H1 (cell line): ENCODE results near the gene TYRO3. TPM values are rescaled to one million over a fixed set of nuclear protein-coding genes. Genes with fewer than 3 reads are reported as not detected.
"Not testable (repeated sequence)": the region's sequence is repeated elsewhere in the genome, so short reads cannot be mapped to it uniquely, and the experiment has no call there.

Experiments used
- CTCF ChIA-PET: fragments of 300-600 bp; sonication (Branson Sonifier 250); formaldehyde crosslinking; loops from one replicate; lab custom pipeline; 2021; ENCODE audit not compliant: partially characterized antibody; lab: Charles Lee
- POLR2A ChIA-PET: fragments of 300-600 bp; sonication (Branson Sonifier 250); formaldehyde crosslinking; loops from one replicate; lab custom pipeline; 2021; ENCODE audit warnings: inconsistent platforms; ENCODE audit not compliant: partially characterized antibody; lab: Charles Lee
- DNase-seq, 2 experiments: peaks; one replicate each; pipeline versions ENCODE4 v3.0.0 to v3.0.0-alpha.2; 2010 to 2022; ENCODE audit warnings: low spot score in 2 of 2, low read depth in 1 of 2, mixed read lengths in 1 of 2
- FAIRE-seq: peaks from 2 replicates; lab custom pipeline; 2011; peaks lifted over from hg19 to GRCh38; lab: Jason Lieb, UNC
- H2AFZ ChIP-seq: 2 replicates; pipeline ENCODE4 v1.8.1; 2012; ENCODE audit warnings: low read length, inconsistent platforms
- H2AK5ac ChIP-seq: 2 replicates; pipeline ENCODE4 v1.6.1; 2013; ENCODE audit warnings: low read depth, low read length
- H2BK120ac ChIP-seq: replicated peaks from 2 replicates; pipeline ENCODE3; 2013; ENCODE audit warnings: low read depth, low read length, inconsistent platforms
- H2BK12ac ChIP-seq: 2 replicates; pipeline ENCODE4 v1.6.1; 2013; ENCODE audit warnings: low read depth, low read length
- H2BK15ac ChIP-seq: 2 replicates; pipeline ENCODE4 v1.6.1; 2013; ENCODE audit warnings: low read length
- H2BK20ac ChIP-seq: 2 replicates; pipeline ENCODE4 v1.6.1; 2013; ENCODE audit warnings: low read length
- H2BK5ac ChIP-seq: 2 replicates; pipeline ENCODE4 v1.6.1; 2013; ENCODE audit warnings: low read depth, low read length
- H3K14ac ChIP-seq: 2 replicates; pipeline ENCODE4 v1.6.1; 2013; ENCODE audit warnings: inconsistent platforms; ENCODE audit not compliant: insufficient read length
- H3K18ac ChIP-seq: 2 replicates; pipeline ENCODE4 v1.6.1; 2013; ENCODE audit warnings: low read length; ENCODE audit errors: extremely low read depth
- H3K23ac ChIP-seq: 2 replicates; pipeline ENCODE4 v1.6.1; 2013; ENCODE audit warnings: inconsistent platforms; ENCODE audit not compliant: insufficient read length
- H3K23me2 ChIP-seq: 2 replicates; pipeline ENCODE4 v1.6.1; 2013; ENCODE audit warnings: low read depth, low read length
- H3K27ac ChIP-seq: 2 replicates; pipeline ENCODE4 v1.6.1; 2011; ENCODE audit warnings: low read depth, low read length, inconsistent platforms
- H3K27me3 ChIP-seq, 4 experiments: replicated peaks in 1 of 4; 1 replicate in 1 of 4; 2 replicates in 3 of 4; pipeline versions ENCODE4 v1.6.1 to v1.8.1; 2011 to 2013; ENCODE audit warnings: low read length in 3 of 4, mild to moderate bottlenecking in 3 of 4, inconsistent platforms in 2 of 4, mixed read lengths in 2 of 4, moderate library complexity in 1 of 4; ENCODE audit not compliant: control insufficient read depth in 3 of 4, insufficient read depth in 3 of 4; ENCODE audit errors: extremely low read depth in 1 of 4
- H3K36me3 ChIP-seq, 4 experiments: 2 replicates each; pipeline versions ENCODE4 v1.6.1 to v1.8.1; 2011 to 2013; ENCODE audit warnings: mild to moderate bottlenecking in 4 of 4, low read length in 3 of 4, moderate library complexity in 2 of 4, control low read depth in 1 of 4, inconsistent platforms in 1 of 4; ENCODE audit not compliant: insufficient read depth in 4 of 4, control insufficient read depth in 2 of 4
- H3K4ac ChIP-seq: replicated peaks from 2 replicates; pipeline ENCODE3; 2013; ENCODE audit warnings: low read length, low read depth, mixed read lengths, inconsistent platforms; ENCODE audit not compliant: insufficient read length
- H3K4me1 ChIP-seq, 4 experiments: replicated peaks in 1 of 4; 1 replicate in 1 of 4; 2 replicates in 3 of 4; pipeline versions ENCODE4 v1.6.1 to v1.8.1; 2011 to 2013; ENCODE audit warnings: low read length in 3 of 4, inconsistent platforms in 2 of 4, mixed read lengths in 1 of 4; ENCODE audit not compliant: insufficient read depth in 4 of 4, control insufficient read depth in 3 of 4
- H3K4me2 ChIP-seq, 2 experiments: 2 replicates each; pipeline versions ENCODE4 v1.6.1 to v1.8.1; 2011 to 2013; ENCODE audit warnings: low read depth in 2 of 2, low read length in 2 of 2, control low read depth in 1 of 2, inconsistent platforms in 1 of 2, mild to moderate bottlenecking in 1 of 2; ENCODE audit not compliant: insufficient read depth in 1 of 2
- H3K4me3 ChIP-seq, 4 experiments: fragments of 200-600, 300-600 bp in 1 of 4; sonication (generic), shearing (Covaris generic), sonication (Bioruptor Twin) in 1 of 4; 2 replicates each; pipeline versions ENCODE4 v1.5.1 to v1.8.1; 2011 to 2016; ENCODE audit warnings: low read length in 4 of 4, low read depth in 3 of 4, control low read depth in 2 of 4, inconsistent platforms in 2 of 4, mild to moderate bottlenecking in 2 of 4, mixed read lengths in 1 of 4, moderate library complexity in 1 of 4; ENCODE audit not compliant: insufficient read depth in 2 of 4; ENCODE audit errors: extremely low read depth in 1 of 4
- H3K56ac ChIP-seq: replicated peaks from 2 replicates; pipeline ENCODE3; 2013; ENCODE audit warnings: low read depth, mild to moderate bottlenecking, mixed read lengths, low read length, inconsistent platforms; ENCODE audit not compliant: insufficient read length
- H3K79me1 ChIP-seq: 2 replicates; pipeline ENCODE4 v1.6.1; 2013; ENCODE audit warnings: low read depth, low read length, control low read depth
- H3K79me2 ChIP-seq, 2 experiments: 2 replicates each; pipeline versions ENCODE4 v1.6.1 to v1.8.1; 2012 to 2013; ENCODE audit warnings: low read length in 2 of 2, mild to moderate bottlenecking in 2 of 2, inconsistent platforms in 1 of 2; ENCODE audit not compliant: insufficient read depth in 2 of 2, control insufficient read depth in 1 of 2
- H3K9ac ChIP-seq, 4 experiments: replicated peaks in 1 of 4; 1 replicate in 1 of 4; 2 replicates in 3 of 4; pipeline versions ENCODE4 v1.6.1 to v1.8.1; 2011 to 2013; ENCODE audit warnings: low read depth in 3 of 4, low read length in 3 of 4, control low read depth in 2 of 4, mild to moderate bottlenecking in 2 of 4, moderate library complexity in 2 of 4, inconsistent platforms in 1 of 4; ENCODE audit errors: extremely low read depth in 1 of 4
- H3K9me3 ChIP-seq, 2 experiments: 2 replicates each; pipeline versions ENCODE4 v1.6.1 to v1.8.1; 2012 to 2013; ENCODE audit warnings: mild to moderate bottlenecking in 2 of 2, moderate library complexity in 2 of 2, control low read depth in 1 of 2, inconsistent platforms in 1 of 2, low read depth in 1 of 2, low read length in 1 of 2, mixed read lengths in 1 of 2; ENCODE audit not compliant: insufficient read depth in 2 of 2
- H4K20me1 ChIP-seq, 2 experiments: replicated peaks in 1 of 2; 2 replicates each; pipeline versions ENCODE3 to v1.8.1; 2011 to 2013; ENCODE audit warnings: inconsistent platforms in 2 of 2, low read length in 2 of 2, mild to moderate bottlenecking in 1 of 2; ENCODE audit not compliant: insufficient read depth in 2 of 2, control insufficient read depth in 1 of 2
- H4K5ac ChIP-seq: 2 replicates; pipeline ENCODE4 v1.6.1; 2013; ENCODE audit warnings: low read length, low read depth, mixed read lengths, inconsistent platforms; ENCODE audit not compliant: insufficient read length
- H4K8ac ChIP-seq: 2 replicates; pipeline ENCODE4 v1.8.0; 2013; ENCODE audit warnings: mild to moderate bottlenecking, moderate library complexity, low read length, inconsistent platforms; ENCODE audit not compliant: insufficient read depth; ENCODE audit errors: extremely low read depth
- H4K91ac ChIP-seq: replicated peaks from 2 replicates; pipeline ENCODE3; 2013; ENCODE audit warnings: low read length, mixed read lengths, inconsistent platforms; ENCODE audit not compliant: insufficient read length
- WGBS, 2 experiments: shearing (Covaris generic) in 1 of 2; methylation state at CpG; one replicate each; pipeline versions ENCODE4 v1.1.6 to v1.1.7; 2013 to 2015; ENCODE audit warnings: low lambda C conversion rate in 2 of 2, mixed read lengths in 2 of 2, inconsistent platforms in 1 of 2, low coverage in 1 of 2, missing lambda C conversion rate in 1 of 2; ENCODE audit not compliant: insufficient replicate concordance in 2 of 2, insufficient coverage in 1 of 2, insufficient read length in 1 of 2; ENCODE audit errors: extremely low coverage in 1 of 2, missing lambda C conversion rate in 1 of 2; 5-methylcytosine and 5-hydroxymethylcytosine counted together
- polyA plus RNA-seq, 7 experiments: library from polyadenylated mRNA; depleted of rRNA in 3 of 7; stranded (reverse) in 5 of 7; unstranded in 2 of 7; fragments of >200 nt in 5 of 7; fragments of 200-250 nt in 2 of 7; gene quantifications; 1 replicate in 5 of 7; 2 replicates in 1 of 7; 4 replicates in 1 of 7; pipeline versions ENCODE4 v1.2.1 to v1.2.3, GENCODE V29; 2011 to 2013; ENCODE audit warnings: missing spikeins in 2 of 7, mixed read lengths in 2 of 7
- total RNA-seq: library from RNA; stranded (reverse); fragmentation: NEBNext Ultra II Directional; extraction: Animal tissue kit (Norgen Biotek cat#: 25700); gene quantifications from 2 replicates; pipeline ENCODE4 v1.2.1, GENCODE V29; 2021
- TF ChIP-seq, protein P1 (sequence below), 3 experiments: IDR thresholded peaks; 1 replicate in 2 of 3; 2 replicates in 1 of 3; pipeline versions ENCODE4 v1.5.1 to v1.6.1; 2011; ENCODE audit warnings: low read length in 3 of 3, mild to moderate bottlenecking in 3 of 3, inconsistent platforms in 2 of 3, low read depth in 1 of 3, moderate library complexity in 1 of 3; ENCODE audit not compliant: insufficient read depth in 1 of 3; ENCODE audit errors: control extremely low read depth in 1 of 3

TYRO3 gene
- total and polyA plus RNA-seq, 2 of the 8 experiments (the other 6 are each of a cell fraction or from before 2014, with no cell fraction given), result 82.7 to 98.8 TPM

- not testable (repeated sequence) for H3K27ac ChIP-seq, H3K18ac ChIP-seq, H2BK120ac ChIP-seq, H2BK12ac ChIP-seq, H3K23ac ChIP-seq, H4K20me1 ChIP-seq, H3K9ac ChIP-seq, H4K91ac ChIP-seq, H2AFZ ChIP-seq, H3K4me2 ChIP-seq, H2AK5ac ChIP-seq, H3K4me1 ChIP-seq, H3K56ac ChIP-seq, H3K79me2 ChIP-seq, H2BK5ac ChIP-seq, H2BK20ac ChIP-seq, FAIRE-seq, H3K23me2 ChIP-seq, DNase-seq, H3K79me1 ChIP-seq, H3K14ac ChIP-seq, H3K36me3 ChIP-seq, H2BK15ac ChIP-seq, H3K9me3 ChIP-seq, H3K4me3 ChIP-seq, H4K8ac ChIP-seq, H3K4ac ChIP-seq, H3K27me3 ChIP-seq, H4K5ac ChIP-seq
- CTCF ChIA-PET, result interaction anchor here (0.8 to 5.6 kb wide), 12 partner anchors 12 to 313 kb away, joined by 3 to 21 read pairs (median 6); partner anchors contain the start of gene MGA
- 92% methylated on average over 6 of the region's 6 CpGs; no CpG with 5 or more reads in 1 of the 2 experiments for WGBS, 2 experiments
- TF ChIP-seq, protein P1, sequence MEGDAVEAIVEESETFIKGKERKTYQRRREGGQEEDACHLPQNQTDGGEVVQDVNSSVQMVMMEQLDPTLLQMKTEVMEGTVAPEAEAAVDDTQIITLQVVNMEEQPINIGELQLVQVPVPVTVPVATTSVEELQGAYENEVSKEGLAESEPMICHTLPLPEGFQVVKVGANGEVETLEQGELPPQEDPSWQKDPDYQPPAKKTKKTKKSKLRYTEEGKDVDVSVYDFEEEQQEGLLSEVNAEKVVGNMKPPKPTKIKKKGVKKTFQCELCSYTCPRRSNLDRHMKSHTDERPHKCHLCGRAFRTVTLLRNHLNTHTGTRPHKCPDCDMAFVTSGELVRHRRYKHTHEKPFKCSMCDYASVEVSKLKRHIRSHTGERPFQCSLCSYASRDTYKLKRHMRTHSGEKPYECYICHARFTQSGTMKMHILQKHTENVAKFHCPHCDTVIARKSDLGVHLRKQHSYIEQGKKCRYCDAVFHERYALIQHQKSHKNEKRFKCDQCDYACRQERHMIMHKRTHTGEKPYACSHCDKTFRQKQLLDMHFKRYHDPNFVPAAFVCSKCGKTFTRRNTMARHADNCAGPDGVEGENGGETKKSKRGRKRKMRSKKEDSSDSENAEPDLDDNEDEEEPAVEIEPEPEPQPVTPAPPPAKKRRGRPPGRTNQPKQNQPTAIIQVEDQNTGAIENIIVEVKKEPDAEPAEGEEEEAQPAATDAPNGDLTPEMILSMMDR (IDR thresholded peaks at IDR 0.05; ENCODE audit: control extremely low read depth in 1 of 3, insufficient read depth in 1 of 3, low read depth in 1 of 3, low read length in 3 of 3), result peak in 1 of 3 experiments; percentile 10; a peak in 1 of 4 replicates
- POLR2A ChIA-PET, result interaction anchor here (0.8 to 29.7 kb wide), 4 partner anchors 9 to 47 kb away, joined by 3 to 643 read pairs (median 10); partner anchors contain the start of genes RPAP1 and TYRO3
Observed at GRCh38 chr15:41591217-41591616, 32.2 kb downstream of the TYRO3 start.
